Kidney capillary endothelial cell (primary cell): ENCODE measurements around the gene DDX18.
"Not testable (repeated sequence)": the region's sequence is repeated elsewhere in the genome, so short reads cannot be mapped to it uniquely, and the experiment has no call there.

Source experiments
- DNase-seq: peaks from one replicate; pipeline ENCODE4 v3.0.0-alpha.2; 2018; ENCODE audit warnings: low spot score

DDX18 gene

GRCh38 chr2:117814417-117815264, at the start of gene DDX18:
Gene DDX18, plus strand, starts transcription at chr2:117814691. Its CDS starts 87 bp downstream, at chr2:117814778.
- DNase-seq: peak; percentile 97

DNA sequence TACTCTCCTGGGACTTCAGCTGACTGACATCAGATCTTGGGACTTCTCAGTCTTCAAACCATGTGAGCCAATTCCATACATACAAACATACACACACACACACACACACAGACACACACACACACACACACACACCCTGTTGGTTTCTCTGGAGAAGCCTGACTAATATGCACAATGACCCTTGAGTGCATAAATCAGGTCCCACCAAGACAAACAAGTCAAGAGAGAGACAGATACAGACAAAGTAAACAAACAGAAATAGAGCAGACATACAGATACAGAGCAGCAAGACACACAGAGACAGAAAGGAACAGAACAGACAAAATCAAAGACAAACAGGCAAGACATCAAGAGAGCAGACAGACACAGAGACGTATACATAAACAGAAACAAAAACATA, 43.8 kb upstream of the DDX18 start:
- no peak for DNase-seq

- DNase-seq: peak; percentile 2
Measured at GRCh38 chr2:117771969-117772630, 42.4 kb upstream of the DDX18 start.

- no peak for DNase-seq
Measured at GRCh38 chr2:117774716-117775115, 39.8 kb upstream of the DDX18 start.

- no peak for DNase-seq
Measured at GRCh38 chr2:117775703-117776219, 38.7 kb upstream of the DDX18 start.

GRCh38 chr2:117776888-117777287, 37.6 kb upstream of the DDX18 start:
- no peak for DNase-seq

DNA sequence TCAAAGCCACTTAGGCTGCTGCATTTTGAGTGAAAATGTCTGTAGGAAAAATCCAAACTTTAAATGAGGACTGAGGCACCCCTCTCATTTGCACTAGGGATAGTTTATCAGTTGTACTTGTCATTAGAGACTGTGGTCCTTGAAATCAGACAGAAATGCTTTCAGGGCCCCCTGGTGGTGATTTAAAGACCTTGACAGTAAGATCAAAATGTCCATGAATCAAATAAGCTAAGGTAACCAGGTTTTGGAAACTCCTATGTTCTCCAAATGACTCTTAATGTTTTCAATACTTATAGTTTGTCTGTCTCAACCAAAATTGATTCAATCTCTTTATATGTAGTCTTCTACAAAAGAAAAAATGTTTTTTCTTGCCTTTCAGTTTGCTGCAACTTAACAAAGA, 28.8 kb upstream of the DDX18 start:
- DNase-seq: peak; percentile 22

- DNase-seq: no peak
Measured at GRCh38 chr2:117786520-117786919, 28.0 kb upstream of the DDX18 start.

- no peak for DNase-seq
Measured at GRCh38 chr2:117789505-117789904, 25.0 kb upstream of the DDX18 start.

GRCh38 chr2:117794668-117795067, 19.8 kb upstream of the DDX18 start:
- DNase-seq: no peak

DNA sequence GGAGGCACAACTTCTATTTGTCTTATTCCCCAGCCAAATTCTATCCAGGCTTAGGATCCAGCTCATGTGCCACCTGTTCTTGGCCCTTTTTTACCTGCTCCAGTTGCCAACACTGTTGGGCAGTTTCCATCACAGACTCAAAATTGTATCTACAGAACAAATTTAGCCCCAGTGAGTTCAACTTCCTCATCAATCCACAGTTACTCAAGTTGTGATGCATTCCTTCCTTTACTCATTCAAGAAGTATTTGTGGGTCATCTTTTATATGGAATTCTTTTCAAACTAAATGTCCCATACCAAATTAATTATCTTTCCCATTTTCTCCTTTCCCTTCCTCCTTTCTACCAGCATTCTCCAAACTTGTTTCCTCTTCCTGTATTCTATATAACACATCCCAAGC, 12.7 kb upstream of the DDX18 start:
- DNase-seq: no peak

GRCh38 chr2:117803644-117804325, 10.7 kb upstream of the DDX18 start:
- DNase-seq: not testable (repeated sequence)

GRCh38 chr2:117812443-117812842, 2.0 kb upstream of the DDX18 start:
- no peak for DNase-seq

GRCh38 chr2:117815946-117816345, 1.5 kb downstream of the DDX18 start:
- peak; percentile 3 for DNase-seq

DNA sequence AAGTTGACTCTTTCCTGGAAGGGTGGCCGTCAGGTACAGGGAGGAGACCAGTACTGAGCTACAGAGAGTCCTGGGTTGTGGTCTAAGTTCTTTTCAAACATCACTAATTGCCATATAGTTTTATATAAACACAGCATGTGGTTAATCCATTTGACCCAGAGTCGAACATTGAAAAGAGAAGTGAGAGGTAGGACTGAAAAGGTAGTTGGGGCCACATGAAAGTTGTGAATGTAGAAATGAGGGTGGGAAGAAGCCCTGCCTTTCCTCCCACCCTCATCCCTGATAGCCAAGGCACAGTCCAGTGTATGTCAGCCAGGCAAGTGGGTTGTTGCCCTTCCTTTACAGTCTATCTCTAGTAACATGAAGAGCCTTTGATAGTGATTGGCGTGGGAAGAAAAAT, 4.4 kb downstream of the DDX18 start:
- DNase-seq: no peak

- DNase-seq: no peak
Measured at GRCh38 chr2:117820444-117820843, 6.0 kb downstream of the DDX18 start.

- DNase-seq: no peak
Measured at GRCh38 chr2:117825437-117825836, 10.9 kb downstream of the DDX18 start.

DNA sequence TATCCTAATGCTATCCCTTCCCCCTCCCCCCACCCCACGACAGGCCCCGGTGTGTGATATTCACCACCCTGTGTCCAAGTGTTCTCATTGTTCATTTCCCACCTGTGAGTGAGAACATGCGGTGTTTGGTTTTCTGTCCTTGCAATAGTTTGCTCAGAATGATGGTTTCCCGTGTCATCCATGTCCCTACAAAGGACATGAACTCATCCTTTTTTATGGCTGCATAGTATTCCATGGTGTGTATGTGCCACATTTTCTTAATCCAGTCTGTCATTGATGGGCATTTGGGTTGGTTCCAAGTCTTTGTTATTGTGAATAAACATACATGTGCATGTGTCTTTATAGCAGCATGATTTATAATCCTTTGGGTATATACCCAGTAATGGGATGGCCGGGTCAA, 13.0 kb downstream of the DDX18 start:
- not testable (repeated sequence) for DNase-seq

DNA sequence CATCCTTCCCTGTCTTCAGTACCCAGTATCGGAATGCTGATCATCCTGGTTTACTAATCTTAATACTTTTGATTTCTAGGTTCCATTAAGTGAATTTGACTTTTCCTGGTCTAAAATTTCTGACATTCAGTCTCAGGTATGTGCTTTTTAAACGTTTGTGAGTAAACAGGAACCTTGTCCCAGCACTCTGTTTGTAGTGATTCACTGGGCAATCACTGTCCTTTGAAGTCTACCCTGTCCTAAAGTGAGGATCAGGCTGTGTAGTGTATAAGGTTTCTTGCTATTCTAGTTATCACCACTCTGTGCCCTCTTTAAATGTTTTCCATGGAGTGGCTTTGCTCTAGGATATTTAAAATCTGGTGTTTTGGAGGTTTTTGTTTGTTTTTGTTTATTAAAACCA, 14.4 kb downstream of the DDX18 start:
- DNase-seq: no peak

- DNase-seq: no peak
Measured at GRCh38 chr2:117832332-117832731, 17.8 kb downstream of the DDX18 start.

- DNase-seq: peak; percentile 14
Measured at GRCh38 chr2:117832905-117833613, 18.6 kb downstream of the DDX18 start.

DNA sequence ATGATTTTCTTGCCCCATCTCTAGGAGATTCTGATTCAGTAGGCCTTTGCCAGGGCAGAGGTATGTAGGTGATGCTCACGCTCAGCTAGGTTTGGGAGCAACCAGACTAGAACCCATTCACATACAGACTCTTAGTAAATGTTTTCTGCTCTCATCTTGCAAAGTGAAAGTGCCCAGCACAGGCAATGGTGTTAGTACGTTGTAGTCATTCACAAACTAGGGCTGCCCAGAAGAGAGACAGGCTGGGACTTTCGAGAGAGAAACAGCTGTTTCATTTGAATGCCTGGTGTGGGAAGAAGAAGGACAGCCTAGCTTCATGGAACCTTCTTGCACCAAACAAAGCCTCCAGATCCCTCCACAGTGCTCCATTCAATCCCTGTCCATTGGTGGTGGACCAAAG, 19.4 kb downstream of the DDX18 start:
- DNase-seq: no peak
